SK-N-MC (cell line): Measurements from ENCODE around the gene PRR33.

Experiments
- DNase-seq: peaks from one replicate; pipeline ENCODE4 v3.0.0-alpha.2; 2011; ENCODE audit warnings: low read depth, low spot score
- H3K27ac ChIP-seq: fragments of 200-600 bp; sonication (generic); 2 replicates; pipeline ENCODE4 v1.5.1; 2016; ENCODE audit warnings: mixed run types
- H3K36me3 ChIP-seq: fragments of 200-600 bp; sonication (generic); 2 replicates; pipeline ENCODE4 v1.6.1; 2017; ENCODE audit warnings: antibody characterized with exemption, low read length, mixed read lengths; ENCODE audit not compliant: insufficient read depth
- H3K4me3 ChIP-seq: fragments of 200-600 bp; sonication (generic); 2 replicates; pipeline ENCODE4 v1.5.1; 2016
- H3K9ac ChIP-seq: fragments of 200-600 bp; sonication (generic); 2 replicates; pipeline ENCODE4 v1.8.0; 2017; ENCODE audit warnings: mixed run types, mixed read lengths; ENCODE audit not compliant: insufficient read length
- H3K9me3 ChIP-seq: fragments of 200-600 bp; sonication (generic); 2 replicates; pipeline ENCODE4 v1.6.1; 2017; ENCODE audit warnings: low read depth, mild to moderate bottlenecking, antibody characterized with exemption, low read length, moderate library complexity, mixed read lengths
- EZH2 ChIP-seq: fragments of 200-600 bp; sonication (generic); IDR thresholded peaks from one replicate; pipeline ENCODE4 v1.6.1; 2017; ENCODE audit warnings: antibody characterized with exemption
- FOXP2 ChIP-seq: optimal IDR thresholded peaks from 2 replicates; pipeline ENCODE3; 2011; ENCODE audit warnings: mild to moderate bottlenecking, moderate library complexity; ENCODE audit not compliant: insufficient read depth; ENCODE audit errors: extremely low read length, control extremely low read depth
- POLR2AphosphoS5 ChIP-seq: IDR thresholded peaks from 2 replicates; pipeline ENCODE4 v1.6.1; 2012; ENCODE audit warnings: mild to moderate bottlenecking, low read depth, low read length, borderline replicate concordance

Gene PRR33

DNA sequence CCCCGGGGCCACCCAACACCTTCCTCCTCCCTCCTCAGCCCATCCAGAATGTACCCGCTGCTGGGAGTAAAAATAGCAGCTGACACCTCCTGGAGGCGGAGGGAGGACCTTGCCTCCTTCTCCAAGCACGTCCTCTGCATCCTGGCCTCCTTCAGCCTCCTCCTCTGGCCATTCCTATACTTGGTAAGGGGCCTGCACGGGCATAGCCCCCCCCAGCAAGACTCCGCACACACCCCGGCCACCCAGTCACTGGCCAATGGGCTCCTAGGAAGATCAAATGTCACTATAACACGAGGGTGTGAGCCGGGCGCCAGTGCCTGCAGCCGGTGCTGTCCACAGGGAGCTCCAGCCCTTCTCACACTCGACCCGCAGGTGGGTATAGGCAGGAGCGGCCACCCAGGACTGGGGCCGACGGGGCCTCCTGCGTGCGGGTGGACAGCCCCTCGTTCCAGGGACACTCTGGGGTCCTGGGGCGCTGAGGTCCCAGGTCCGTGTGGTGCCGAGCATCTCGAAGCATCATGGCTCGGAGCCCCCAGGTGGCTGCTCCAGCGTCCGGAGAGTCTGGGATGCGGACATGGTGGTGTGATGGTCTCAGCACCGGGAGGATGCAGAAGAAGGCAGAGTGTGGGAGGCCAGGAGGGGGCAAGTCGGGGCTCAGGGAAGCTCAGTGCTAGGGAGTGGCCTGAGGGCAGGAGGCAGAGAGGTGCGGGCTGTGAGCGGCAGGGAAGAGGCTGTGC lies 27.9 kb upstream of the PRR33 start, which contains the start of gene TNNT3:
Gene TNNT3 (plus strand): TSS at position 313 of the 737 bp plus-strand sequence. CDS start 3,172 bp downstream, outside the sequence.
- DNase-seq: no peak

GRCh38 chr11:1918436-1919315 lies 27.0 kb upstream of the PRR33 start:
- Histone ChIP-seq H3K4me3 (no peak overlapping the region), H3K27ac (no peak overlapping the region), H3K9ac (no peak overlapping the region), H3K36me3 (no peaks in the 10 kb centered on the region), H3K9me3 (no peaks in the 10 kb centered on the region)
- DNase-seq: no peak
- TF ChIP-seq FOXP2: no peak
- TF ChIP-seq POLR2AphosphoS5: no peak
- TF ChIP-seq EZH2: no peak

More for the DNA sequence above, 27.9 kb upstream of the PRR33 start, which contains the start of gene TNNT3:
- no peak for TF ChIP-seq POLR2AphosphoS5
- Histone ChIP-seq H3K9ac (no peak within 1 kb of the TSS), H3K36me3 (no peaks in the 10 kb centered on the region), H3K9me3 (no peaks in the 10 kb centered on the region), H3K27ac (no peak within 1 kb of the TSS), H3K4me3 (no peak within 1 kb of the TSS)

GRCh38 chr11:1917523-1918435 lies 26.1 kb upstream of the PRR33 start:
- no peak overlapping the region for H3K4me3 ChIP-seq
- no peak overlapping the region for H3K9ac ChIP-seq
- DNase-seq: no peak
- no peaks in the 10 kb centered on the region for H3K36me3 ChIP-seq
- TF ChIP-seq FOXP2: no peak
- no peak for TF ChIP-seq EZH2
- no peak for TF ChIP-seq POLR2AphosphoS5
- no peaks in the 10 kb centered on the region for H3K9me3 ChIP-seq
- no peak overlapping the region for H3K27ac ChIP-seq

GRCh38 chr11:1916986-1917522 lies 25.4 kb upstream of the PRR33 start:
- TF ChIP-seq POLR2AphosphoS5: no peak
- no peak for TF ChIP-seq EZH2
- no peak for TF ChIP-seq FOXP2

DNA sequence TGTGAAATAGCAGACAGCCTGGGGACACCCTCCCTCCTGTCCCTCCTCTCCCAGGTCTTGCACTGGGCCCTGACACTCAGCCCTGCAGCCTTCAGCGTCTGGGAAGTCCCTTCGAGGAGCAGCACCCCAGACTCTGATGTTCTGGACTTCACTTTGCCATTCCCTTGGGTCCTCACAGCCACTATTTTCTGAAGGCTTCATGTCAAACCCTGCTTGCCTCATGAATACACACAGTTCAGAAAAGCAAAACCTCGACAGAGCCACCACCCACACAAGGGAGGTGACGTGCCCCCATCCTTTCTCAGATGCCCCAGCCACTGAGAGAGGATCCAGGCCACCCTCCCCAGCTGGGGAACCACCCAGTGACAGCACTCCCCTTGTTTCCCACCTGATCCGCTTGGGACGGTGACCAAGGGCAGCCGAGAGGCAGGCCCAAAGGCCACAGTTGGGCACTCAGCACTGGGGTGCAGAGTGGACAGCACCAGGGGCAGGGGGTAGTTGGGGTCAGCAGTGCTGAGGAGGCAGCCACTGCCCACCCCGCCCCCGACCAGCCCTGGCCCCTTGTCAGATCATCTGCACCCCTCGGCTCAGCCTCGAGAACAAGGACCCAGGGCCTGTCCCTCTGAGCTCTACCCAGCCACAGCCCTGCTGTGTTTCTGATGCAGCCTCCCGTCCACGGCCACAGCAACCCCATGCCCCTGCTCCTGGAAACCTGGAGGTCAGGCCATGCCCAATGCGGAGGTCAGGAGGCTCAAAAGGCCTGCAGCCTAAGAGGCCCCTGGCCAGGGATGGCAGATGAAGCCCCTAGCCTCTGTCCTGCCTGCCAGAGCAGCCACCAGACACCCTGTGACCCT lies 24.7 kb upstream of the PRR33 start:
- Histone ChIP-seq H3K27ac (no peak overlapping the region), H3K9ac (no peak overlapping the region), H3K9me3 (no peaks in the 10 kb centered on the region), H3K4me3 (no peak overlapping the region), H3K36me3 (no peaks in the 10 kb centered on the region)
- no peak for TF ChIP-seq POLR2AphosphoS5
- no peak for TF ChIP-seq FOXP2
- TF ChIP-seq EZH2: no peak
- DNase-seq: no peak

More at GRCh38 chr11:1916986-1917522, 25.4 kb upstream of the PRR33 start:
- H3K4me3 ChIP-seq: no peak overlapping the region
- H3K27ac ChIP-seq: no peak overlapping the region
- no peaks in the 10 kb centered on the region for H3K9me3 ChIP-seq
- no peak for DNase-seq
- no peaks in the 10 kb centered on the region for H3K36me3 ChIP-seq
- H3K9ac ChIP-seq: no peak overlapping the region

- H3K9me3 ChIP-seq: no peaks in the 10 kb centered on the region
- DNase-seq: no peak
- TF ChIP-seq POLR2AphosphoS5 (no peak), FOXP2 (no peak), EZH2 (no peak)
- no peak overlapping the region for H3K27ac ChIP-seq
- H3K4me3 ChIP-seq: no peak overlapping the region
- H3K36me3 ChIP-seq: no peaks in the 10 kb centered on the region
- H3K9ac ChIP-seq: no peak overlapping the region
These were observed 24.1 kb upstream of the PRR33 start for GRCh38 chr11:1915795-1916131.
